ENCODE data around the gene ROR1. TPM values are rescaled to one million over a fixed set of nuclear protein-coding genes. Genes with fewer than 3 reads are reported as not detected.

Gene ROR1
- total and polyA plus RNA-seq, 8 donors = 1.4 to 37.3 (median 14.6) TPM

GRCh38 chr1:63858153-63858552 lies 84.3 kb downstream of the ROR1 start:
- Histone ChIP-seq H3K4me1 (peaks cover 0 to 16% (median 0%) of the 10 kb centered on the region in 4 donors), H3K36me3 (no peaks in the 10 kb centered on the region), H3K4me3 (no peak overlapping the region), H3K9me3 (peaks cover 0 to 6% (median 0%) of the 10 kb centered on the region in 4 donors), H3K27me3 (no peaks in the 10 kb centered on the region), H3K27ac (no peak overlapping the region)
- TF ChIP-seq POLR2AphosphoS5 (IDR thresholded peaks at IDR 0.05) (no peak), EP300 (IDR thresholded peaks at IDR 0.05) (no peak), CTCF (IDR thresholded peaks at IDR 0.05) (no peak), POLR2A (IDR thresholded peaks at IDR 0.05) (no peak)
- DNase-seq = no peak
- intact Hi-C loops (cut with DNase I; ENCODE audit: low total_unique reads) = no loop called here

- Histone ChIP-seq H3K36me3 (no peaks in the 10 kb centered on the region), H3K9me3 (peaks cover 0 to 6% (median 0%) of the 10 kb centered on the region in 4 donors), H3K27me3 (no peaks in the 10 kb centered on the region), H3K4me3 (no peak overlapping the region), H3K27ac (no peak overlapping the region), H3K4me1 (peaks cover 0 to 30% (median 8%) of the 10 kb centered on the region in 4 donors)
- TF ChIP-seq POLR2AphosphoS5 (IDR thresholded peaks at IDR 0.05) = no peak
- TF ChIP-seq POLR2A (IDR thresholded peaks at IDR 0.05) = no peak
- no peak for TF ChIP-seq EP300 (IDR thresholded peaks at IDR 0.05)
- TF ChIP-seq CTCF (IDR thresholded peaks at IDR 0.05) = no peak
- DNase-seq = no peak
- WGBS, 5 donors = 87 to 91% (median 91%) methylated on average over 3 of the region's 3 CpGs
- intact Hi-C loops (cut with DNase I; ENCODE audit: low total_unique reads) = no loop called here
Measured at GRCh38 chr1:63859480-63860275, 85.9 kb downstream of the ROR1 start.

GRCh38 chr1:63861052-63861691 lies 87.4 kb downstream of the ROR1 start:
- Histone ChIP-seq H3K27me3 (no peaks in the 10 kb centered on the region), H3K4me3 (no peak overlapping the region), H3K27ac (no peak overlapping the region), H3K36me3 (no peaks in the 10 kb centered on the region), H3K9me3 (no peaks in the 10 kb centered on the region), H3K4me1 (peaks cover 0 to 39% (median 16%) of the 10 kb centered on the region in 4 donors)
- no peak for TF ChIP-seq EP300 (IDR thresholded peaks at IDR 0.05)
- no peak for TF ChIP-seq POLR2AphosphoS5 (IDR thresholded peaks at IDR 0.05)
- no peak for TF ChIP-seq CTCF (IDR thresholded peaks at IDR 0.05)
- TF ChIP-seq POLR2A (IDR thresholded peaks at IDR 0.05) = no peak
- DNase-seq = peak in 1 of 2 donors; percentile 61
- intact Hi-C loops (cut with DNase I; ENCODE audit: low total_unique reads) = no loop called here
- 69 to 87% (median 82%) methylated on average over 6 of the region's 6 CpGs for WGBS, 5 donors

GRCh38 chr1:63863145-63863544 lies 89.3 kb downstream of the ROR1 start:
- peaks cover 0 to 51% (median 18%) of the 10 kb centered on the region in 4 donors for H3K4me1 ChIP-seq
- 55 to 87% (median 59%) methylated on average over 3 of the region's 3 CpGs for WGBS, 5 donors
- H3K9me3 ChIP-seq = no peaks in the 10 kb centered on the region
- H3K27ac ChIP-seq = no peak overlapping the region
- no peak overlapping the region for H3K4me3 ChIP-seq
- DNase-seq = no peak
- no peaks in the 10 kb centered on the region for H3K27me3 ChIP-seq
- intact Hi-C loops (cut with DNase I; ENCODE audit: low total_unique reads) = no loop called here
- TF ChIP-seq EP300 (IDR thresholded peaks at IDR 0.05) = no peak
- no peak for TF ChIP-seq POLR2AphosphoS5 (IDR thresholded peaks at IDR 0.05)
- TF ChIP-seq POLR2A (IDR thresholded peaks at IDR 0.05) = no peak
- no peak for TF ChIP-seq CTCF (IDR thresholded peaks at IDR 0.05)
- no peaks in the 10 kb centered on the region for H3K36me3 ChIP-seq
